Neural cell (in vitro differentiated cells): ENCODE data around the gene HYAL1.

ENCODE experiments used
- EP300 ChIP-seq: fragments of 450-650 bp; conservative IDR thresholded peaks from 2 replicates; pipeline ENCODE4 v1.6.1; 2014; ENCODE audit warnings: antibody characterized with exemption, mild to moderate bottlenecking, moderate library complexity; ENCODE audit not compliant: poor library complexity, severe bottlenecking
- EZH2 ChIP-seq: fragments of 200-600, 300-800 bp; shearing (Covaris generic), sonication (generic); IDR thresholded peaks from 2 replicates; pipeline ENCODE4 v1.6.1; 2014; ENCODE audit warnings: antibody characterized with exemption, low read length, borderline replicate concordance, mild to moderate bottlenecking; ENCODE audit not compliant: insufficient read depth, poor library complexity, severe bottlenecking
- POLR2AphosphoS5 ChIP-seq: IDR thresholded peaks from 2 replicates; pipeline ENCODE4 v1.6.1; 2012
- RAD21 ChIP-seq: fragments of 450-650 bp; conservative IDR thresholded peaks from 2 replicates; pipeline ENCODE4 v1.6.1; 2014; ENCODE audit warnings: antibody characterized with exemption, mild to moderate bottlenecking, moderate library complexity
- TAF1 ChIP-seq: IDR thresholded peaks from 2 replicates; pipeline ENCODE4 v1.6.1; 2012; ENCODE audit warnings: low read depth
- TF ChIP-seq, protein P1 (sequence below): IDR thresholded peaks from 2 replicates; pipeline ENCODE4 v1.6.1; 2012; ENCODE audit warnings: borderline replicate concordance
- TF ChIP-seq, protein P2 (sequence below): fragments of 450-650 bp; IDR thresholded peaks from 2 replicates; pipeline ENCODE4 v1.5.1; 2014; ENCODE audit warnings: antibody characterized with exemption, mild to moderate bottlenecking, moderate library complexity; ENCODE audit not compliant: poor library complexity, severe bottlenecking

- TF ChIP-seq, protein P1, sequence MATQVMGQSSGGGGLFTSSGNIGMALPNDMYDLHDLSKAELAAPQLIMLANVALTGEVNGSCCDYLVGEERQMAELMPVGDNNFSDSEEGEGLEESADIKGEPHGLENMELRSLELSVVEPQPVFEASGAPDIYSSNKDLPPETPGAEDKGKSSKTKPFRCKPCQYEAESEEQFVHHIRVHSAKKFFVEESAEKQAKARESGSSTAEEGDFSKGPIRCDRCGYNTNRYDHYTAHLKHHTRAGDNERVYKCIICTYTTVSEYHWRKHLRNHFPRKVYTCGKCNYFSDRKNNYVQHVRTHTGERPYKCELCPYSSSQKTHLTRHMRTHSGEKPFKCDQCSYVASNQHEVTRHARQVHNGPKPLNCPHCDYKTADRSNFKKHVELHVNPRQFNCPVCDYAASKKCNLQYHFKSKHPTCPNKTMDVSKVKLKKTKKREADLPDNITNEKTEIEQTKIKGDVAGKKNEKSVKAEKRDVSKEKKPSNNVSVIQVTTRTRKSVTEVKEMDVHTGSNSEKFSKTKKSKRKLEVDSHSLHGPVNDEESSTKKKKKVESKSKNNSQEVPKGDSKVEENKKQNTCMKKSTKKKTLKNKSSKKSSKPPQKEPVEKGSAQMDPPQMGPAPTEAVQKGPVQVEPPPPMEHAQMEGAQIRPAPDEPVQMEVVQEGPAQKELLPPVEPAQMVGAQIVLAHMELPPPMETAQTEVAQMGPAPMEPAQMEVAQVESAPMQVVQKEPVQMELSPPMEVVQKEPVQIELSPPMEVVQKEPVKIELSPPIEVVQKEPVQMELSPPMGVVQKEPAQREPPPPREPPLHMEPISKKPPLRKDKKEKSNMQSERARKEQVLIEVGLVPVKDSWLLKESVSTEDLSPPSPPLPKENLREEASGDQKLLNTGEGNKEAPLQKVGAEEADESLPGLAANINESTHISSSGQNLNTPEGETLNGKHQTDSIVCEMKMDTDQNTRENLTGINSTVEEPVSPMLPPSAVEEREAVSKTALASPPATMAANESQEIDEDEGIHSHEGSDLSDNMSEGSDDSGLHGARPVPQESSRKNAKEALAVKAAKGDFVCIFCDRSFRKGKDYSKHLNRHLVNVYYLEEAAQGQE = peak; percentile 42
- TF ChIP-seq, protein P2, sequence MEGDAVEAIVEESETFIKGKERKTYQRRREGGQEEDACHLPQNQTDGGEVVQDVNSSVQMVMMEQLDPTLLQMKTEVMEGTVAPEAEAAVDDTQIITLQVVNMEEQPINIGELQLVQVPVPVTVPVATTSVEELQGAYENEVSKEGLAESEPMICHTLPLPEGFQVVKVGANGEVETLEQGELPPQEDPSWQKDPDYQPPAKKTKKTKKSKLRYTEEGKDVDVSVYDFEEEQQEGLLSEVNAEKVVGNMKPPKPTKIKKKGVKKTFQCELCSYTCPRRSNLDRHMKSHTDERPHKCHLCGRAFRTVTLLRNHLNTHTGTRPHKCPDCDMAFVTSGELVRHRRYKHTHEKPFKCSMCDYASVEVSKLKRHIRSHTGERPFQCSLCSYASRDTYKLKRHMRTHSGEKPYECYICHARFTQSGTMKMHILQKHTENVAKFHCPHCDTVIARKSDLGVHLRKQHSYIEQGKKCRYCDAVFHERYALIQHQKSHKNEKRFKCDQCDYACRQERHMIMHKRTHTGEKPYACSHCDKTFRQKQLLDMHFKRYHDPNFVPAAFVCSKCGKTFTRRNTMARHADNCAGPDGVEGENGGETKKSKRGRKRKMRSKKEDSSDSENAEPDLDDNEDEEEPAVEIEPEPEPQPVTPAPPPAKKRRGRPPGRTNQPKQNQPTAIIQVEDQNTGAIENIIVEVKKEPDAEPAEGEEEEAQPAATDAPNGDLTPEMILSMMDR = peak; percentile 98
- TF ChIP-seq POLR2AphosphoS5 (peak; percentile 64), EZH2 (no peak), EP300 (peak; percentile 55), TAF1 (no peak), RAD21 (peak; percentile 71)
Measured at GRCh38 chr3:50260027-50260941, 43.1 kb downstream of the HYAL1 start.
